Activated naive CD4-positive, alpha-beta T cell treated with anti-CD3 and anti-CD28 coated beads, Interleukin-2, amount 10 ng/mL, durations not matched to agents 5 hours and 36 hours (primary cell): ENCODE measurements around the gene NOM1. TPM values are rescaled to one million over a fixed set of nuclear protein-coding genes. Genes with fewer than 3 reads are reported as not detected.

Experiments
- total RNA-seq, 2 experiments: library from RNA; stranded (reverse); gene quantifications; one replicate each; pipeline ENCODE4 v1.2.3, GENCODE V29; 2021

NOM1 gene, protein sequence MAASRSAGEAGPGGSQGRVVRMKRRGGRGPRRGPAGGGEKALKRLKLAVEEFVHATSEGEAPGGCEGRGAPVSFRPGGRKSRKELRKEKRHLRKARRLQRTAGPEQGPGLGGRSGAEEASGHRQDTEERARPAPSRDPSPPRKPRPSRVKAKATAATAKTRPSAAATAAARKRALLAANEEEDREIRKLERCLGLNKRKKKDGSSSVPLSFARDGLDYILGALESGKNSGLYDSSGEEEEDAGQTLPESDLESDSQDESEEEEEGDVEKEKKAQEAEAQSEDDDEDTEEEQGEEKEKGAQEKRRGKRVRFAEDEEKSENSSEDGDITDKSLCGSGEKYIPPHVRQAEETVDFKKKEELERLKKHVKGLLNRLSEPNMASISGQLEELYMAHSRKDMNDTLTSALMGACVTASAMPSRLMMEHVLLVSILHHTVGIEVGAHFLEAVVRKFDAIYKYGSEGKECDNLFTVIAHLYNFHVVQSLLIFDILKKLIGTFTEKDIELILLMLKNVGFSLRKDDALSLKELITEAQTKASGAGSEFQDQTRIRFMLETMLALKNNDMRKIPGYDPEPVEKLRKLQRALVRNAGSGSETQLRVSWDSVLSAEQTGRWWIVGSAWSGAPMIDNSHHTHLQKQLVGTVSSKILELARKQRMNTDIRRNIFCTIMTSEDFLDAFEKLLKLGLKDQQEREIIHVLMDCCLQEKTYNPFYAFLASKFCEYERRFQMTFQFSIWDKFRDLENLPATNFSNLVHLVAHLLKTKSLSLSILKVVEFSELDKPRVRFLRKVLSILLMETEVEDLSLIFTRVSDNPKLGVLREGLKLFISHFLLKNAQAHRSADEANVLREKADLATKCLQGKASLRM
- total RNA-seq: 10 to 100 TPM; 20.4 to 22.5 TPM

DNA sequence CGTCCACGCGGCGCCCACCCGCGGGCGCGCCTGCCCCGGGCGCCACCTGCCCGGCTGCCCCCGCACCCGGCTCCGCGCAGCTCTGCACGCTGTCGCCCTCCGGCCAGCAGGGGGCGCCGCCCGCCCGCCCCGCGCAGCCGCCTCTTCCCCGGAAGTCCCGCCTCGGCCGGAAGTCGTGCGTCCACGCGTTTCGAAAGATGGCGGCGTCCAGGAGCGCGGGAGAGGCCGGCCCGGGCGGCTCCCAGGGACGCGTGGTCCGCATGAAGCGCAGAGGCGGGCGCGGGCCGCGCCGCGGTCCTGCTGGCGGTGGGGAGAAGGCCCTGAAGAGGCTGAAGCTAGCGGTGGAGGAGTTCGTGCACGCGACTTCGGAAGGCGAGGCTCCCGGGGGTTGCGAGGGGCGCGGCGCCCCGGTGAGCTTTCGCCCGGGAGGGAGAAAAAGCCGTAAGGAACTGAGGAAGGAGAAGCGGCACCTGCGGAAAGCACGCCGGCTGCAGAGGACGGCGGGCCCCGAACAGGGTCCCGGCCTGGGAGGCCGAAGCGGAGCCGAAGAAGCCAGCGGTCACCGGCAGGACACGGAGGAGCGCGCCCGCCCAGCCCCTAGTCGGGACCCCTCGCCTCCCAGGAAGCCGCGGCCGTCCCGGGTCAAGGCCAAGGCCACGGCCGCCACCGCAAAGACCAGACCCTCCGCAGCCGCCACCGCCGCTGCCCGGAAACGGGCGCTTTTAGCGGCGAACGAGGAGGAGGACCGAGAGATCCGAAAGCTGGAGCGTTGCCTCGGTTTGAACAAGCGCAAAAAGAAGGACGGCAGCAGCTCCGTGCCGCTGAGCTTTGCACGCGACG lies at the start of gene NOM1:
TSS of gene NOM1 (plus strand) at position 172 of the 840 bp plus-strand sequence. CDS start at position 198, 26 bp downstream.

DNA sequence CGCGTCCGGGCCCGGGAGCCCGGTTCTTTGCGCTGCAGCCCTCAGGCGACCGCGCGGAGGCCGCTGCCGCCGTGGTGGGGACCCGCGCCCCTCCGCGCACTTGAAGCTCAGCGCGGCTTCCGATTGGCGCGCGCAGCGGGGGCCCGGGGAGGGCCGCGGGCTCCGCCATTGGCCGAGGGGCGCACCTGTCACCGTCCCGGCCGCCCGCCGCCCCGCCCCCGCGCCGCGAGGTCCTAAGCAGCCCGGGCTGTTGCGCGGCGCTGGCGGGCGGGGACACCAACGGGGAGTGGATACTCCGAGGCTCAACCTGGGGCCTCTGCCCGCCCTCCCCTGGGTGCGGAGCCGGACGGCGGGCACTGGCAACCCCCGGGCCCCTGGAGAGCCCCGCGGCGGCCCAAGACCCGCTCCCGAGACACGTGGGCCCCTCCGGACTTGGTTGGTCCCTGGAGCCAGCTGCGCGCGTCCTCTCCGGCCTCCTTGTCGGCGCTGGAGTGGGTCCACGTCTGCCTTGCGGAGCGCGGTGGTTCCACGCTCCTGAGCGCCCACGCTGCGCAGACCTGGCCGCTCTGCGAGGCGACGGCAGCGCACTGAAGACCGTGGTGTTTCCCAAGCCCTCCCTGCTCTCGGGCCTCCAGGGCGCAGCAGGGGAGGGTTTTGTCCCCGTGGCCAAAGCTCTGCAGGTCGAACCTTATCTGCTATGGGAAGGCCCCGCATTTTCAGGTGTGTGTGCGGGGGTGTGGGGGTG lies 61.2 kb downstream of the NOM1 start, which contains the start of gene MNX1:
TSS of gene MNX1 (minus strand) at position 76 of the 745 bp plus-strand sequence. CDS start 313 bp downstream, outside the sequence.

Other genes starting within 250 kb of the NOM1 start
- gene LMBR1, start 56.5 kb upstream of the NOM1 start, total RNA-seq: 10 to 100 TPM; 52.0 to 52.5 TPM
- gene MNX1, start 61.0 kb downstream of the NOM1 start, total RNA-seq: under 1 TPM in 1 of 2 experiments, not detected in 1; 0.10 TPM
- gene UBE3C, start 189.2 kb downstream of the NOM1 start, total RNA-seq: 10 to 100 TPM; 48.0 to 48.5 TPM